TTC549 (cell line): ENCODE data around the gene PIPOX.

Experiments used
- FAIRE-seq: peaks from 2 replicates; lab custom pipeline; 2012; peaks lifted over from hg19 to GRCh38; lab: Jason Lieb, UNC

PIPOX gene

DNA sequence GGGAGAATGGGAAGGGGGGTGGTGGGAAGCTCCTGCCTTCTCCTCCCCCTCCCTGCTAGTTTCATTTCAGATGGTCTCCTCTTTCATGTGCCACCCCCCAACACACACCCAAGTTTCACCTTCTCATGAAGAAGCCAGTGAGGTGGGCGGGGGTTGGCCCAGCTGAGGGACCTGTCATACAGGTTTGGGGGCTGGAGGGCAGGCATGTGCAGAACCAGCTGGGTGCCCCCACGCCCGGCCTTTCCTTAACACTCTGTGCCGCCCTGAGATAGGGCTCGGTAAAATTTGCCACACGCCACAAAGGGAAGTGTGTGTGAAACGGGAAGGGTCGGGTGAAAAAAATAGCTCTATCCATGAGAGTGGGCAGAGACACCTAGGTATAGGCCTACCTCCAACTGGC lies 57.4 kb downstream of the PIPOX start:
- FAIRE-seq: no peak

DNA sequence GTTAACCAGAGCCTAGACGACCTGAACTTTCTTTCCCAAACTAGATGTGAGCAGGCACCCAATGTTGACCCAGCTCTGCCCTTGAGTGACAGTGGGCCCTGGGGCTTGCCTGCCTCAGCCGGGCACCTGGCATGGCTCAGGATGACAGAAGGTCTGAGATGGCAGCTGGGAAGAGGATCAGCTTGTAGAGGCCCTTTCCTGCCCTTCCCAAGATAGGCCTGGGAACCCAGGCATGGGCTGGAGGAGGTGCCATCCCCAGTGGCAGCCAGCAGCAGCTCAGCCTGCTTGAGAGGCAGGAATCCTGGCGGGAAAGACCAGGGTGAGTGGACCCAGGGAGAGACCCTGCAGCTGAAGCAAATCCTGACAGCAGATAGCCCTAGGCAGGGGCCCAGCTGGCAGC lies 59.1 kb downstream of the PIPOX start:
- FAIRE-seq: no peak

GRCh38 chr17:29102741-29103181 lies 59.8 kb downstream of the PIPOX start:
- FAIRE-seq: no peak

- no peak for FAIRE-seq
Observed at GRCh38 chr17:29103341-29103740, 60.4 kb downstream of the PIPOX start.
